ENCODE measurements around the gene ARHGEF11. TPM values are rescaled to one million over a fixed set of nuclear protein-coding genes. Genes with fewer than 3 reads are reported as not detected.

ARHGEF11 gene
- total RNA-seq, 1 experiment from 2014 or later: 38.1 TPM

- TF ChIP-seq ZNF532 (CRISPR knock-in tag; IDR thresholded peaks at IDR 0.05; ENCODE audit: borderline replicate concordance) (no peak), ZNF138 (CRISPR knock-in tag; conservative IDR thresholded peaks at IDR 0.05) (no peak), ZNF425 (CRISPR knock-in tag; conservative IDR thresholded peaks at IDR 0.05) (no peak), KAT7 (CRISPR knock-in tag; IDR thresholded peaks at IDR 0.05; ENCODE audit: borderline replicate concordance) (no peak), ATF1 (CRISPR knock-in tag; IDR thresholded peaks at IDR 0.05) (no peak), ATF6 (CRISPR knock-in tag; IDR thresholded peaks at IDR 0.05) (no peak), ZNF423 (CRISPR knock-in tag; IDR thresholded peaks at IDR 0.05) (no peak), IRF1 (CRISPR knock-in tag; IDR thresholded peaks at IDR 0.05) (no peak), CDX4 (CRISPR knock-in tag; IDR thresholded peaks at IDR 0.05; ENCODE audit: borderline replicate concordance) (no peak), E2F4 (CRISPR knock-in tag; IDR thresholded peaks at IDR 0.05; ENCODE audit: borderline replicate concordance, low read depth) (no peak), JUN (CRISPR knock-in tag; IDR thresholded peaks at IDR 0.05) (no peak), ZBTB21 (CRISPR knock-in tag; IDR thresholded peaks at IDR 0.05; ENCODE audit: borderline replicate concordance) (no peak)
Measured at GRCh38 chr1:156964441-156964840, 81.1 kb downstream of the ARHGEF11 start (continued).

GRCh38 chr1:156963621-156964020 is 81.9 kb downstream of the ARHGEF11 start:
- ChIA-PET CTCF (interaction anchor here (1.0 to 1.2 kb wide), 2 partner anchors 44 to 110 kb away, joined by 3 read pairs; no protein-coding TSS in a partner anchor), POLR2A (no interaction called here)
- no peaks in the 10 kb centered on the region for H3K4me1 Mint-ChIP-seq
- DNase-seq (ENCODE audit: low spot score) (no peak), ATAC-seq (no peak)
- H3K4me3 Mint-ChIP-seq: no peak overlapping the region
- no peaks in the 10 kb centered on the region for H3K9me3 Mint-ChIP-seq
- no peak overlapping the region for H3K27ac Mint-ChIP-seq
- H3K27me3 Mint-ChIP-seq (ENCODE audit: low read depth): no peaks in the 10 kb centered on the region
- H3K36me3 Mint-ChIP-seq: peaks cover 48% of the 10 kb centered on the region
- TF ChIP-seq PREB (CRISPR knock-in tag; IDR thresholded peaks at IDR 0.05; ENCODE audit: borderline replicate concordance) (no peak), CBFB (CRISPR knock-in tag; IDR thresholded peaks at IDR 0.05; ENCODE audit: low read depth) (no peak), RORB (CRISPR knock-in tag; IDR thresholded peaks at IDR 0.05) (no peak), FOXJ3 (CRISPR knock-in tag; IDR thresholded peaks at IDR 0.05; ENCODE audit: borderline replicate concordance) (no peak), USF2 (CRISPR knock-in tag; IDR thresholded peaks at IDR 0.05) (no peak), JAZF1 (CRISPR knock-in tag; IDR thresholded peaks at IDR 0.05) (no peak), ZNF317 (CRISPR knock-in tag; IDR thresholded peaks at IDR 0.05; ENCODE audit: borderline replicate concordance, low read depth) (no peak), GTF2I (CRISPR knock-in tag; conservative IDR thresholded peaks at IDR 0.05) (no peak), CDX4 (CRISPR knock-in tag; IDR thresholded peaks at IDR 0.05; ENCODE audit: borderline replicate concordance) (no peak)
